Endodermal cell (in vitro differentiated cells): ENCODE data around the gene TNFRSF14. TPM values are rescaled to one million over a fixed set of nuclear protein-coding genes. Genes with fewer than 3 reads are reported as not detected.
"Not testable (repeated sequence)": the region's sequence is repeated elsewhere in the genome, so short reads cannot be mapped to it uniquely, and the experiment has no call there.

Source experiments
- DNase-seq: peaks from one replicate; pipeline ENCODE4 v3.0.0-alpha.2; 2017
- H3K27ac ChIP-seq: 2 replicates; pipeline ENCODE4 v1.5.1; 2013; ENCODE audit warnings: mild to moderate bottlenecking, low read depth, low read length, moderate library complexity
- H3K27me3 ChIP-seq: 2 replicates; pipeline ENCODE4 v1.6.1; 2013; ENCODE audit warnings: mild to moderate bottlenecking, low read length, moderate library complexity; ENCODE audit not compliant: insufficient read depth, control insufficient read depth, poor library complexity, severe bottlenecking
- H3K36me3 ChIP-seq: 2 replicates; pipeline ENCODE4 v1.7.0; 2013; ENCODE audit warnings: mild to moderate bottlenecking, low read length, moderate library complexity; ENCODE audit not compliant: control insufficient read depth, insufficient read depth
- H3K4me1 ChIP-seq: one replicate; pipeline ENCODE4 v1.7.0; 2013; ENCODE audit warnings: low read length; ENCODE audit not compliant: control insufficient read depth, insufficient read depth
- H3K4me3 ChIP-seq: 2 replicates; pipeline ENCODE4 v1.5.1; 2013; ENCODE audit warnings: mild to moderate bottlenecking, low read length, moderate library complexity
- H3K9ac ChIP-seq: 2 replicates; pipeline ENCODE4 v1.6.1; 2013; ENCODE audit warnings: mild to moderate bottlenecking, low read length, moderate library complexity; ENCODE audit not compliant: poor library complexity, severe bottlenecking; ENCODE audit errors: extremely low read depth
- H3K9me3 ChIP-seq: 2 replicates; pipeline ENCODE4 v1.6.1; 2013; ENCODE audit warnings: mild to moderate bottlenecking, low read length, moderate library complexity; ENCODE audit not compliant: control insufficient read depth
- H3K27ac Mint-ChIP-seq: 2 replicates; pipeline ENCODE4 v1.8.0; 2020; ENCODE audit warnings: mixed read lengths
- H3K27me3 Mint-ChIP-seq: 2 replicates; pipeline ENCODE4 v1.8.0; 2021; ENCODE audit warnings: mild to moderate bottlenecking, mixed read lengths; ENCODE audit not compliant: insufficient read depth
- H3K36me3 Mint-ChIP-seq: 2 replicates; pipeline ENCODE4 v1.8.0; 2020; ENCODE audit warnings: low read depth, mixed read lengths
- H3K4me1 Mint-ChIP-seq: 2 replicates; pipeline ENCODE4 v1.8.0; 2020; ENCODE audit warnings: mixed read lengths
- H3K4me3 Mint-ChIP-seq: 2 replicates; pipeline ENCODE4 v1.8.0; 2020; ENCODE audit warnings: mild to moderate bottlenecking, moderate library complexity, mixed read lengths
- H3K9me3 Mint-ChIP-seq: 2 replicates; pipeline ENCODE4 v1.8.0; 2020; ENCODE audit warnings: mild to moderate bottlenecking, mixed read lengths
- WGBS, 2 experiments: methylation state at CpG; one replicate each; pipeline versions ENCODE4 v1.1.5 to v1.1.7; 2013; ENCODE audit warnings: missing lambda C conversion rate in 2 of 2, mixed read lengths in 1 of 2; ENCODE audit not compliant: insufficient coverage in 1 of 2, insufficient read length in 1 of 2; 5-methylcytosine and 5-hydroxymethylcytosine counted together
- total RNA-seq, 2 donors: library from RNA; stranded (reverse); fragmentation: NEBNext Ultra II Directional in 1 of 2; extraction: Animal tissue kit (Norgen Biotek cat#: 25700) in 1 of 2; gene quantifications; 2 replicates in 1 of 2; 3 replicates in 1 of 2; pipeline ENCODE4 v1.2.1, GENCODE V29; 2021
- TF ChIP-seq, protein P1 (sequence below): fragments of 200-600 bp; sonication (generic); conservative IDR thresholded peaks from 2 replicates; pipeline ENCODE4 v1.5.0; 2021; ENCODE audit warnings: antibody characterized with exemption, mild to moderate bottlenecking

The TNFRSF14 gene
- total RNA-seq, 2 donors from 2014 or later, result 0.29 to 0.46 TPM

DNA sequence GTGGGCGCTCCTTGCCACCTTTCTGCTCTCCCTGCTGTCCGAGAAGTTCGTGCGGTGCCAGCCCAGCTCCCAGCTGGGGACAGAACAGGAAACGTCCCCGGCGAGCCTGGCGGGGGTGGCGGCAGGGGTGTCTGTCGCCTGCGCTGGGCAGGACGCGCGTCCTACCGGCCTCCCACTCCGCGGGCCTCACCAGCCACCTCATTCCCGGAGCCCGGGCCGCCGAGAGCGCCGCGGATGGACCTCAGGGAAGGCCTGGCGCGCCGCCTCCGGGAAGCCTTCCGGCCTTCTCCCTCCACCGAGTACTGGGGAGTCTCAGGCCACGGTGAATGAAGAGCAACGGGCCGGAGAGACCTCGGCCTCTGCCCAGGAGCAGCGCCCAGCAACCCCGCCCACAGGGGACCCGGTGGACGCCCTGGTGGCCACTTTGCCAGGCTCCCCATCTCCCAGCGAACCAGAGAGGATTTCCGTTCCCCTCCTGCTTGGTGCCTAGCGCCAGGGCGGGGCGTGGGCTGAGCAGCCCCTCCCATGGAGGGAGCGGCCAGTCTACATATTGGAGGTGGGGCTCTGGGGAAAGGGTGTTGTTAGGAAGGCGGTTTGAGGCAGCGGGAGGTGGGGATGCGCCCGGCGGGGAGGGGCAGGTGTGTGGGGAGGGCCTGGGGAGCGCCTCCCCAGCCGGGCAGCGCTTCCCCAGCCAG lies 9.5 kb upstream of the TNFRSF14 start:
- DNase-seq, result peak; percentile 96

DNA sequence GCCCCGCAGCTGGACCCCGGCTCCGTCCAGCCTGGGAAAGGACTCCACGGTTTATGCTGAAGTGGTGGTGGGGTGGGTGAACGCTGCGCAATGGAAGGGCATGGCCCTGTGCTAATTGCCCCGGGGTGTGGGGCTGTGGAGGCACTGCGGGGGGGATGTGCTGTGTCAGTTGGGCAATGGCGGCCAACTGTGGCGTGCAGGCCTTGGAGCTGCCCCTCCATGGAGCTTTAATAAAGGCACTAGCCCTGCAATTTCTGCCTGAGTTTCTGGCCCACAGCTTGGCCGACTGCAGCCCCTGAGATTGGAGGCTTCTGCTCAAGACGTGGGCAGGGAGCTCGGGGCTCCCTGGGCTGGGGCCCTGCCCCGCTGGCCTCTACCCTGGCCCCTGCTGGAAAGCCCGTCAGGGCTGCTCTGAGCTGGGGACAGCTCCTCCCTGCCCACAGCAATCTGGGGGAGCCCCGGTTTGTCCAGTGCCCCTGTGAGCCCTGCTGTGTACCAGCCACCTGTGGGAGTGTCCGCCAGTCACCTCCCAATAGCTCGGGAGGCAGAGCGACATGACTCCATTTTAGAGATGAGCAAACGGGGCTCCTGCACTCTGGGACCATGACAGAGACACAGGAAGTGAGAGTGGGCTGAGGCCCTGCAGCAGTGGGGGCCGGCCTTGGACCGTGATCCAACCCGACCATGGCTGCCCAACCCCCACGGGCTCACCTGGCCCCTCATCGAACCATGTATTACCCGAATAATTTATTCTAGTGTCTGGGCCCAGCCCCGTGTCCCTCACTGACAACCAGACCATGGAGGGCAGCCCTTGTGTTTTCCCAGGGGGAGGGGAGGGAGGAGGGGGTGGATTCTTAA lies 8.7 kb upstream of the TNFRSF14 start:
- Mint-ChIP-seq H3K27me3 (no peaks in the 10 kb centered on the region), H3K9me3 (no peaks in the 10 kb centered on the region), H3K4me1 (no peaks in the 10 kb centered on the region), H3K4me3 (peak overlapping the region; percentile 60), H3K27ac (peak overlapping the region; percentile 78), H3K36me3 (no peaks in the 10 kb centered on the region)
- Histone ChIP-seq H3K27me3 (no peaks in the 10 kb centered on the region), H3K4me3 (peak overlapping the region; percentile 82), H3K36me3 (no peaks in the 10 kb centered on the region), H3K4me1 (no peaks in the 10 kb centered on the region), H3K27ac (peak overlapping the region; percentile 90), H3K9me3 (no peaks in the 10 kb centered on the region), H3K9ac (peak overlapping the region; percentile 30)
- DNase-seq, result no peak
- TF ChIP-seq, protein P1, sequence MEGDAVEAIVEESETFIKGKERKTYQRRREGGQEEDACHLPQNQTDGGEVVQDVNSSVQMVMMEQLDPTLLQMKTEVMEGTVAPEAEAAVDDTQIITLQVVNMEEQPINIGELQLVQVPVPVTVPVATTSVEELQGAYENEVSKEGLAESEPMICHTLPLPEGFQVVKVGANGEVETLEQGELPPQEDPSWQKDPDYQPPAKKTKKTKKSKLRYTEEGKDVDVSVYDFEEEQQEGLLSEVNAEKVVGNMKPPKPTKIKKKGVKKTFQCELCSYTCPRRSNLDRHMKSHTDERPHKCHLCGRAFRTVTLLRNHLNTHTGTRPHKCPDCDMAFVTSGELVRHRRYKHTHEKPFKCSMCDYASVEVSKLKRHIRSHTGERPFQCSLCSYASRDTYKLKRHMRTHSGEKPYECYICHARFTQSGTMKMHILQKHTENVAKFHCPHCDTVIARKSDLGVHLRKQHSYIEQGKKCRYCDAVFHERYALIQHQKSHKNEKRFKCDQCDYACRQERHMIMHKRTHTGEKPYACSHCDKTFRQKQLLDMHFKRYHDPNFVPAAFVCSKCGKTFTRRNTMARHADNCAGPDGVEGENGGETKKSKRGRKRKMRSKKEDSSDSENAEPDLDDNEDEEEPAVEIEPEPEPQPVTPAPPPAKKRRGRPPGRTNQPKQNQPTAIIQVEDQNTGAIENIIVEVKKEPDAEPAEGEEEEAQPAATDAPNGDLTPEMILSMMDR, result no peak
- 19 to 26% methylated on average over 13 to 27 of the region's 27 CpGs for WGBS, 2 experiments

More for the DNA sequence above, 9.5 kb upstream of the TNFRSF14 start:
- no peaks in the 10 kb centered on the region for H3K36me3 Mint-ChIP-seq
- no peaks in the 10 kb centered on the region for H3K4me1 ChIP-seq
- H3K27me3 Mint-ChIP-seq, result peaks cover 6% of the 10 kb centered on the region
- H3K36me3 ChIP-seq, result no peaks in the 10 kb centered on the region
- TF ChIP-seq, protein P1, result peak; percentile 57
- peak overlapping the region; percentile 57 for H3K9ac ChIP-seq
- H3K27me3 ChIP-seq, result no peaks in the 10 kb centered on the region
- H3K9me3 ChIP-seq, result no peaks in the 10 kb centered on the region
- peak overlapping the region; percentile 90 for H3K27ac ChIP-seq
- H3K4me1 Mint-ChIP-seq, result no peaks in the 10 kb centered on the region
- WGBS, 2 experiments, result 0 to 1% methylated on average over 6 to 52 of the region's 52 CpGs
- H3K4me3 Mint-ChIP-seq, result peak overlapping the region; percentile 60
- H3K9me3 Mint-ChIP-seq, result no peaks in the 10 kb centered on the region
- peak overlapping the region; percentile 82 for H3K4me3 ChIP-seq
- H3K27ac Mint-ChIP-seq, result peak overlapping the region; percentile 78

DNA sequence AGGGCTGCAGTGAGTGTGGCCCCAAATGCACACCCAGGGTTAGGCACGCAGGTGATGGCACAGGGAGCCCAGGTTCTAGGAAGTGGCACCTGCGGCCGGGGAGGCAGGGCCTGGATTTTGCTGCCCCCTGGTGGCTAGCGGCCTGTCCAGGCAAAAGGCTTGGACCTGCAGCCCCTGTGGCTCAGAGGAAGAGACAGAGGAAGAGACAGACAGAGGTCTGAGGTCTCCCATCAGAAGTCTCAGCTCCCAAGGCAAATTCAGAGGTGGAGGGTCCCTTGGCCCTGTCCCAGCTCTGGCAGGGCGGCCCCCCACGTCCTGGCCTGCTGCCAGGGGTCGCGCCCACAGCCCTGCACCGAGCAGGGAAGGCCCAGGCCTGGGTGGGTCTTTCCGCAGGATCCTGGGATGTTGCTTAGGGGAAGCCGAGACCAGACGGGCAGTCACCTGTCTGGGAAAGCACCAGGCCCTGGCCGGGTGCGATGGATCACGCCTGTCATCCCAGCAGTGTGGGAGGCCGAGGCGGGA lies 8.0 kb upstream of the TNFRSF14 start:
- 0 to 53% methylated on average over 2 to 17 of the region's 17 CpGs for WGBS, 2 experiments
- TF ChIP-seq, protein P1, result peak; percentile 97
- DNase-seq, result peak; percentile 96
- peak overlapping the region; percentile 60 for H3K4me3 Mint-ChIP-seq
- no peaks in the 10 kb centered on the region for H3K9me3 ChIP-seq
- no peaks in the 10 kb centered on the region for H3K4me1 ChIP-seq
- peak overlapping the region; percentile 78 for H3K27ac Mint-ChIP-seq
- no peaks in the 10 kb centered on the region for H3K27me3 ChIP-seq
- H3K9me3 Mint-ChIP-seq, result no peaks in the 10 kb centered on the region
- H3K4me1 Mint-ChIP-seq, result no peaks in the 10 kb centered on the region
- H3K4me3 ChIP-seq, result no peak overlapping the region
- H3K27ac ChIP-seq, result peak overlapping the region; percentile 83
- no peaks in the 10 kb centered on the region for H3K36me3 ChIP-seq
- H3K9ac ChIP-seq, result no peak overlapping the region
- H3K27me3 Mint-ChIP-seq, result no peaks in the 10 kb centered on the region
- H3K36me3 Mint-ChIP-seq, result no peaks in the 10 kb centered on the region

DNA sequence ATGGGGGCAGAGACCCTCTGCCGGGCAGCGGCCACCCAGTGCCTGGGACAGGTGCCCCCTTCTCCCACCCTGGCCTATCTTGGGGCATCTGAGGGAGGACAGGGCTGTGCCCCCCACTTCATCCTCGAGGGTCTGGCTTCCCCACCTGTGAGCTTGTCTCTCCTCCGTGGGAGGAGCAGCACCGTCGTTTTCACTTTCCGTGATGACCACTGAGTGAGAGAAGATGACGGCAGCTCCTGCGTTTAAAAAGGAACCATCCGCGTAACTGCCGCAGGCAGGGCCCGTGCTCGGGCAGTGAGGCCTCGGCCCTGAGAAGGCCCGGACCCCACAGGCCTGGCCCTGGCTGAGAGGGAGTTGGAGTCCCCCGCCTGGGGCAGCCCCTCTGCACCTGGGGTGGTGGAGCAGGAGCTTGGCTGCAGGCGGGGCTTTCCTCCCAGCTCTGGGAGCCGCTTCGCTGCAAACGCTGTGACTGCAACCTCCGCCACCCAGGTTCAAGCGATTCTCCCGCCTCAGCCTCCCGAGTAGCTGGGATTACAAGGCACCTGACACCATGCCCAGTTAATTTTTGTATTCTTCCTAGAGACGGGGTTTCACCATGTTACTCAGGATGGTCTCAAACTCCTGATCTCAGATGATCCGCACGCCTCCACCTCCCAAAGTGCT lies 6.7 kb upstream of the TNFRSF14 start:
- not testable (repeated sequence) for H3K9me3 ChIP-seq, H3K36me3 Mint-ChIP-seq, H3K4me3 ChIP-seq, DNase-seq, H3K4me3 Mint-ChIP-seq, H3K9ac ChIP-seq, H3K27me3 ChIP-seq, H3K4me1 ChIP-seq, H3K36me3 ChIP-seq, H3K9me3 Mint-ChIP-seq, H3K27ac Mint-ChIP-seq, H3K27ac ChIP-seq, H3K4me1 Mint-ChIP-seq, H3K27me3 Mint-ChIP-seq
- 84 to 93% methylated on average over 16 to 20 of the region's 28 CpGs for WGBS, 2 experiments
